ENCODE measurements around the gene SURF6. TPM values are rescaled to one million over a fixed set of nuclear protein-coding genes. Genes with fewer than 3 reads are reported as not detected.
"Not testable (repeated sequence)": the region's sequence is repeated elsewhere in the genome, so short reads cannot be mapped to it uniquely, and the experiment has no call there.

Gene SURF6
- total RNA-seq, 1 donor from 2014 or later = 30.8 TPM

DNA sequence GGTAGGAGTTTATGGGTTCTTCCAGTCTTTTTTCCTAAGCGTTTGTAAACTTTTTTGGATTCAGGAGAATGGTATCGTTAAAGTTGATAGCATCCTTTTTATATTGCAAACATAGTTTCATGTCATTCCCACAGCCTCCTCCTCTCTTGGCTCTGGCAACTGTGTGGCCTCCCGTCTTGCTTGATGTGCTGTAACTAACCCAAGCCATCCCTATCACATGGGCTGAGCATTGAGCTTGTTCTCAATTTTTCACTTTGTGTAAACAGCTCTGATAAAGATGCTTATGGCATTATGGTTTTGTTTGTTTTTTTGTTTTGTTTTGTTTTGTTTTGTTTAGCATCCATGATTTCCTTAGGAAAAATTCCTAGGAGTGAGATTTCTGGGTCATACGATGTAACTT lies 44.7 kb upstream of the SURF6 start:
- H3K27me3 ChIP-seq (ENCODE audit: control insufficient read depth, insufficient read depth, low read length) = no peaks in the 10 kb centered on the region
- TF ChIP-seq, protein P1, sequence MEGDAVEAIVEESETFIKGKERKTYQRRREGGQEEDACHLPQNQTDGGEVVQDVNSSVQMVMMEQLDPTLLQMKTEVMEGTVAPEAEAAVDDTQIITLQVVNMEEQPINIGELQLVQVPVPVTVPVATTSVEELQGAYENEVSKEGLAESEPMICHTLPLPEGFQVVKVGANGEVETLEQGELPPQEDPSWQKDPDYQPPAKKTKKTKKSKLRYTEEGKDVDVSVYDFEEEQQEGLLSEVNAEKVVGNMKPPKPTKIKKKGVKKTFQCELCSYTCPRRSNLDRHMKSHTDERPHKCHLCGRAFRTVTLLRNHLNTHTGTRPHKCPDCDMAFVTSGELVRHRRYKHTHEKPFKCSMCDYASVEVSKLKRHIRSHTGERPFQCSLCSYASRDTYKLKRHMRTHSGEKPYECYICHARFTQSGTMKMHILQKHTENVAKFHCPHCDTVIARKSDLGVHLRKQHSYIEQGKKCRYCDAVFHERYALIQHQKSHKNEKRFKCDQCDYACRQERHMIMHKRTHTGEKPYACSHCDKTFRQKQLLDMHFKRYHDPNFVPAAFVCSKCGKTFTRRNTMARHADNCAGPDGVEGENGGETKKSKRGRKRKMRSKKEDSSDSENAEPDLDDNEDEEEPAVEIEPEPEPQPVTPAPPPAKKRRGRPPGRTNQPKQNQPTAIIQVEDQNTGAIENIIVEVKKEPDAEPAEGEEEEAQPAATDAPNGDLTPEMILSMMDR (IDR thresholded peaks at IDR 0.05; ENCODE audit: insufficient read depth, low read length, poor library complexity, severe bottlenecking) = no peak
- no peaks in the 10 kb centered on the region for H3K36me3 ChIP-seq (ENCODE audit: control insufficient read depth, insufficient read depth, low read length)
- H3K4me3 ChIP-seq (ENCODE audit: low read depth, low read length) = no peak overlapping the region
- DNase-seq (ENCODE audit: low read depth) = no peak

DNA sequence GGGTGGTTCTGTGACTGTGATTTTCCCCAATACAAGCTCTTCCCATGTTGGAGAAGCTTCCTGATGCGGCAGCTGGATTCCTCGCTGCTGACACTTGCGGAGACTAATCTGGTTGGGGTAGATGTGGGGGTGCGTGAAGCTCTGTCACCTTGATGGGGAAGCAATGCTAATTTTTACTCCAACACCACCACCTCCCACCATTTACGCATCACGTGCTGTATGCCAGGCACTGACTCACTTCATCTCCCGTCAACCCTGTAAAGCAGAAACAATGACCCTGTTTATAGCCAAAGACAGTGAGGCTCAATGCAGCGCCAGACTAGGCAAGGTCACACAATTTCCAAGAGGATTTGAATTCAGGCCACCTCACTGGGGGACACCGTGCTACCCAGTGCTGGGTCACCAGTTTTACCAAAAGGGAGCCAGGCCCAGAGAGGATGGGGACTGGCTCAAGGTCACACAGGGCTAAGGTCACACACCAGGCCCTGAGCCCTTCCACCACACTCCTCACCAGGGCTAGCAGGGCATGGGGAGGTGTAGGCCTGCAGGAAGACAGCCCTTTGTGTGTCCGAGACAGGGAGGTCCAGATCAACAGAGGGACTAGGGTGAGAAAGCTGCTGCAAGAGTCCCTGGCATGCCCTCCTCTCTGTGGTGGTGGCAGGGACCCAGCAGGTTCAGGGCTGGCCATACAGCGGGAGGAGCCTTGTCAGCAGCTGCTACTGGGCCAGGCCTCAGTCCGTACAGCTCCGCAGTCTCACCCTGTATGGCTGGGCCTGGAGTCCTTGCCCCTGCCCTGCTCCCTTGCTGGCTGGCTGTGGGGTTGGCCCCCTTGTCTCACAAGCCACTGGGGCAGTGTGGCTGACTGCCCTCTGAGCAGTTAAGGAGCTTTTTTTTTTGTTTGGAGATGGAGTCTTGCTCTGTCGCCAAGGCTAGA lies 43.4 kb upstream of the SURF6 start:
- Histone ChIP-seq H3K36me3 (ENCODE audit: control insufficient read depth, insufficient read depth, low read length) (no peaks in the 10 kb centered on the region), H3K27me3 (ENCODE audit: control insufficient read depth, insufficient read depth, low read length) (no peaks in the 10 kb centered on the region), H3K4me3 (ENCODE audit: low read depth, low read length) (no peak overlapping the region)
- DNase-seq (ENCODE audit: low read depth) = no peak
- TF ChIP-seq, protein P1 (IDR thresholded peaks at IDR 0.05; ENCODE audit: insufficient read depth, low read length, poor library complexity, severe bottlenecking) = no peak

GRCh38 chr9:133378408-133378962 lies 42.5 kb upstream of the SURF6 start:
- TF ChIP-seq, protein P1 (IDR thresholded peaks at IDR 0.05; ENCODE audit: insufficient read depth, low read length, poor library complexity, severe bottlenecking) = no peak
- no peak for DNase-seq (ENCODE audit: low read depth)
- no peak overlapping the region for H3K4me3 ChIP-seq (ENCODE audit: low read depth, low read length)
- no peaks in the 10 kb centered on the region for H3K27me3 ChIP-seq (ENCODE audit: control insufficient read depth, insufficient read depth, low read length)
- H3K36me3 ChIP-seq (ENCODE audit: control insufficient read depth, insufficient read depth, low read length) = no peaks in the 10 kb centered on the region

DNA sequence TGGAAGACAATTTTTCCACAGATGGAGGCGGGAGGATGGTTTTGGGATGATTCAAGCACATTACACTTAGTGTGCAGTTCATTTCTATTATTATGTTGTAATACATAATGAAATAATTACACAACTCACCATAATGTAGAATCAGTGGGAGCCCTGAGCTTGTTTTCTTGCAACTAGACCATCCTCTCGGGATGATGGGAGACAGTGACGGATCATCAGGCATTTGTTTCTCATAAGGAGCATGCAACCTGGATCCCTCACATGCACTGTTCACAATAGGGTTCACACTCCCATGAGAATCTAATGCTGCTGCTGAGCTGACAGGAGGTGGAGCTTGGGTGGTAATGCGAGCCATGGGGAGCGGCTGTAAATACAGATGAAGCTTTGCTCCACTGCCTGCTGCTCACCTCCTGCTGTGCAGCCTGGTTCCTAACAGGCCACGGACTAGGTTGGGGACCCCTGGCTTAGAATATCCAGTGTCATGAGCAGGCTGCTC lies 41.8 kb upstream of the SURF6 start:
- TF ChIP-seq, protein P1 (IDR thresholded peaks at IDR 0.05; ENCODE audit: insufficient read depth, low read length, poor library complexity, severe bottlenecking) = no peak
- H3K27me3 ChIP-seq (ENCODE audit: control insufficient read depth, insufficient read depth, low read length) = no peaks in the 10 kb centered on the region
- DNase-seq (ENCODE audit: low read depth) = no peak
- H3K36me3 ChIP-seq (ENCODE audit: control insufficient read depth, insufficient read depth, low read length) = no peaks in the 10 kb centered on the region
- no peak overlapping the region for H3K4me3 ChIP-seq (ENCODE audit: low read depth, low read length)

DNA sequence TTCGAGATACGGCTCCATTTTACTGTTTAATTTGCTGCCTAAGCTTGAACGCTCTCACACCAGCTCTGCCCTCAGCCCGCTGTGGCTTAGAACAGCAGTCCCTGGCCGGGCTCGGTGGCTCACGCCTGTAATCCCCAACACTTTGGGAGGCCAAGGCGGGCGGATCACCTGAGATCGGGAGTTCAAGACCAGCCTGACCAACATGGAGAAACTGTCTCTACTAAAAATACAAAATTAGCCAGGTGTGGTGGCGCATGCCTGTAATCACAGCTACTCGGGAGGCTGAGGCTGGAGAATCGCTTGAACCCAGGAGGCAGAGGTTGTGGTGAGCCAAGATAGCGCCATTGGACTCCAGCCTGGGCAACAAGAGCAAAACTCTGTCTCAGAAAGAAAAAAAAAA lies 41.3 kb upstream of the SURF6 start:
- not testable (repeated sequence) for H3K36me3 ChIP-seq (ENCODE audit: control insufficient read depth, insufficient read depth, low read length); H3K27me3 ChIP-seq (ENCODE audit: control insufficient read depth, insufficient read depth, low read length); DNase-seq (ENCODE audit: low read depth); H3K4me3 ChIP-seq (ENCODE audit: low read depth, low read length)
